Natural killer cell (primary cell): ENCODE data around the gene AZU1. TPM values are rescaled to one million over a fixed set of nuclear protein-coding genes. Genes with fewer than 3 reads are reported as not detected.
"Not testable (repeated sequence)": the region's sequence is repeated elsewhere in the genome, so short reads cannot be mapped to it uniquely, and the experiment has no call there.

Experiments
- ATAC-seq, 3 donors: fragments of 150-1000 bp in 2 of 3; fragments of 200-7000 bp in 1 of 3; cut with Tn5 transposase; 1 replicate in 1 of 3; 2 replicates in 2 of 3; pipeline ENCODE4 v1.10.0; 2021; ENCODE audit warnings: mild to moderate bottlenecking in 2 of 3, moderate library complexity in 2 of 3
- DNase-seq, 2 donors: peaks; one replicate each; pipeline versions ENCODE4 v3.0.0 to v3.0.0-alpha.2; 2013 to 2021; ENCODE audit warnings: mixed read lengths in 1 of 2
- H3K27ac ChIP-seq: one replicate; pipeline ENCODE4 v1.5.1; 2013; ENCODE audit warnings: mild to moderate bottlenecking, low read length
- H3K27me3 ChIP-seq: one replicate; pipeline ENCODE4 v1.6.1; 2013; ENCODE audit warnings: low read length; ENCODE audit not compliant: control insufficient read depth, insufficient read depth
- H3K36me3 ChIP-seq: one replicate; pipeline ENCODE4 v1.6.1; 2013; ENCODE audit warnings: low read length; ENCODE audit not compliant: control insufficient read depth, insufficient read depth
- H3K4me1 ChIP-seq: one replicate; pipeline ENCODE4 v1.6.1; 2013; ENCODE audit warnings: low read length; ENCODE audit not compliant: control insufficient read depth, insufficient read depth
- H3K4me3 ChIP-seq: one replicate; pipeline ENCODE4 v1.5.1; 2013; ENCODE audit warnings: low read length
- H3K9me3 ChIP-seq: one replicate; pipeline ENCODE4 v1.6.1; 2013; ENCODE audit warnings: low read length; ENCODE audit not compliant: control insufficient read depth, insufficient read depth
- H3K27ac Mint-ChIP-seq, 2 donors: one replicate each; pipeline ENCODE4 v1.8.0; 2022; ENCODE audit warnings: mild to moderate bottlenecking in 2 of 2, mixed read lengths in 2 of 2, moderate library complexity in 1 of 2
- H3K27me3 Mint-ChIP-seq, 2 donors: one replicate each; pipeline ENCODE4 v1.8.0; 2022; ENCODE audit warnings: low read depth in 2 of 2, mixed read lengths in 2 of 2
- H3K36me3 Mint-ChIP-seq: one replicate; pipeline ENCODE4 v1.8.0; 2022; ENCODE audit warnings: mixed read lengths
- H3K4me1 Mint-ChIP-seq, 2 donors: one replicate each; pipeline ENCODE4 v1.8.0; 2022; ENCODE audit warnings: mixed read lengths in 2 of 2
- H3K4me3 Mint-ChIP-seq: one replicate; pipeline ENCODE4 v1.8.0; 2022; ENCODE audit warnings: mild to moderate bottlenecking, moderate library complexity, mixed read lengths
- H3K9me3 Mint-ChIP-seq, 2 donors: one replicate each; pipeline ENCODE4 v1.8.0; 2022; ENCODE audit warnings: mixed read lengths in 2 of 2
- WGBS: methylation state at CpG from one replicate; pipeline ENCODE4 v1.1.7; 2013; ENCODE audit warnings: missing lambda C conversion rate; ENCODE audit not compliant: insufficient coverage; 5-methylcytosine and 5-hydroxymethylcytosine counted together
- intact Hi-C: fragments of 100-400 bp; cut with micrococcal nuclease; formaldehyde crosslinking; loops from one replicate; pipeline ENCODE4 v1.14.2; 2022
- total RNA-seq, 4 donors: library from RNA; stranded (reverse); fragments of 120-200 nt in 1 of 4; gene quantifications; one replicate each; pipeline versions ENCODE4 v1.2.3 to v1.2.4, GENCODE V29; 2013 to 2022
- TF ChIP-seq, protein P1 (sequence below): fragments of 200-600 bp; IDR thresholded peaks from one replicate; pipeline ENCODE4 v1.8.0; 2022; ENCODE audit warnings: antibody characterized with exemption

The AZU1 gene
- total RNA-seq, 3 donors from 2014 or later (not counting 1 experiment from before 2014, with no cell fraction given) = 0.87 to 2.5 (median 1.8) TPM

DNA sequence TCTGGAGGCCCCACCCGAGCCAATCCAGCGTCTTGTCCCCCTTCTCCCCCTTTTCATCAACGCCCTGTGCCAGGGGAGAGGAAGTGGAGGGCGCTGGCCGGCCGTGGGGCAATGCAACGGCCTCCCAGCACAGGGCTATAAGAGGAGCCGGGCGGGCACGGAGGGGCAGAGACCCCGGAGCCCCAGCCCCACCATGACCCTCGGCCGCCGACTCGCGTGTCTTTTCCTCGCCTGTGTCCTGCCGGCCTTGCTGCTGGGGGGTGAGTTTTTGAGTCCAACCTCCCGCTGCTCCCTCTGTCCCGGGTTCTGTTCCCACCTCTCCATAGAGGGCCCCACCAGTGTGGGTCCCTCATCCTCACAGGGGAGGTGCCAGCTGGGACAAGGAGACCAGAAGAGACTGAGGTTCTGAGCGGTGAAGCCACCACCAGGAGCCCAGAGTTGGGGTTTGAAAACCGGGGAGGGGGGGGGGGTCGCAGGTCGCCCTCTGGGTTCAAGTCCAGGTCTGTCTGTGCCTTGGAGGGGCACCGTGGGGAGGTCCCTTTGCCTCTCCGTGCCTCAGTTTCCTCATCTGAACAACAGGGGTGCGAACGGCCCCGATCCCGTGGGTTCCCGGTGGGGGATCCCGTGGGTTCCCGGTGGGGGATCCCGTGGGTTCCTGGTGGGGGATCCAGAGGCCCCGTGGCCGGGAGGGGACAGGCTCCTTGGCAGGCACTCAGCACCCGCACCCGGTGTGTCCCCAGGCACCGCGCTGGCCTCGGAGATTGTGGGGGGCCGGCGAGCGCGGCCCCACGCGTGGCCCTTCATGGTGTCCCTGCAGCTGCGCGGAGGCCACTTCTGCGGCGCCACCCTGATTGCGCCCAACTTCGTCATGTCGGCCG is 24.7 kb downstream of the AZU1 start, which contains the start of gene ELANE:
TSS of gene ELANE (plus strand) at position 168 of the 878 bp plus-strand sequence. CDS start at position 194, 26 bp downstream.
- Histone ChIP-seq H3K4me1 (no peaks in the 10 kb centered on the region), H3K9me3 (no peaks in the 10 kb centered on the region), H3K4me3 (no peak within 1 kb of the TSS), H3K27ac (no peak within 1 kb of the TSS), H3K36me3 (no peaks in the 10 kb centered on the region), H3K27me3 (peaks cover 4% of the 10 kb centered on the region)
- TF ChIP-seq, protein P1, sequence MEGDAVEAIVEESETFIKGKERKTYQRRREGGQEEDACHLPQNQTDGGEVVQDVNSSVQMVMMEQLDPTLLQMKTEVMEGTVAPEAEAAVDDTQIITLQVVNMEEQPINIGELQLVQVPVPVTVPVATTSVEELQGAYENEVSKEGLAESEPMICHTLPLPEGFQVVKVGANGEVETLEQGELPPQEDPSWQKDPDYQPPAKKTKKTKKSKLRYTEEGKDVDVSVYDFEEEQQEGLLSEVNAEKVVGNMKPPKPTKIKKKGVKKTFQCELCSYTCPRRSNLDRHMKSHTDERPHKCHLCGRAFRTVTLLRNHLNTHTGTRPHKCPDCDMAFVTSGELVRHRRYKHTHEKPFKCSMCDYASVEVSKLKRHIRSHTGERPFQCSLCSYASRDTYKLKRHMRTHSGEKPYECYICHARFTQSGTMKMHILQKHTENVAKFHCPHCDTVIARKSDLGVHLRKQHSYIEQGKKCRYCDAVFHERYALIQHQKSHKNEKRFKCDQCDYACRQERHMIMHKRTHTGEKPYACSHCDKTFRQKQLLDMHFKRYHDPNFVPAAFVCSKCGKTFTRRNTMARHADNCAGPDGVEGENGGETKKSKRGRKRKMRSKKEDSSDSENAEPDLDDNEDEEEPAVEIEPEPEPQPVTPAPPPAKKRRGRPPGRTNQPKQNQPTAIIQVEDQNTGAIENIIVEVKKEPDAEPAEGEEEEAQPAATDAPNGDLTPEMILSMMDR = no peak
- ATAC-seq = no peak
- H3K4me3 Mint-ChIP-seq = no peak within 1 kb of the TSS
- no peaks in the 10 kb centered on the region for H3K9me3 Mint-ChIP-seq
- H3K36me3 Mint-ChIP-seq = no peaks in the 10 kb centered on the region
- H3K4me1 Mint-ChIP-seq = no peaks in the 10 kb centered on the region
- H3K27me3 Mint-ChIP-seq = peaks cover 0 to 6% of the 10 kb centered on the region in 2 donors
- DNase-seq = no peak
- intact Hi-C loops = no loop called here
- H3K27ac Mint-ChIP-seq = no peak within 1 kb of the TSS
- WGBS = 64% methylated on average over 52 of the region's 55 CpGs

DNA sequence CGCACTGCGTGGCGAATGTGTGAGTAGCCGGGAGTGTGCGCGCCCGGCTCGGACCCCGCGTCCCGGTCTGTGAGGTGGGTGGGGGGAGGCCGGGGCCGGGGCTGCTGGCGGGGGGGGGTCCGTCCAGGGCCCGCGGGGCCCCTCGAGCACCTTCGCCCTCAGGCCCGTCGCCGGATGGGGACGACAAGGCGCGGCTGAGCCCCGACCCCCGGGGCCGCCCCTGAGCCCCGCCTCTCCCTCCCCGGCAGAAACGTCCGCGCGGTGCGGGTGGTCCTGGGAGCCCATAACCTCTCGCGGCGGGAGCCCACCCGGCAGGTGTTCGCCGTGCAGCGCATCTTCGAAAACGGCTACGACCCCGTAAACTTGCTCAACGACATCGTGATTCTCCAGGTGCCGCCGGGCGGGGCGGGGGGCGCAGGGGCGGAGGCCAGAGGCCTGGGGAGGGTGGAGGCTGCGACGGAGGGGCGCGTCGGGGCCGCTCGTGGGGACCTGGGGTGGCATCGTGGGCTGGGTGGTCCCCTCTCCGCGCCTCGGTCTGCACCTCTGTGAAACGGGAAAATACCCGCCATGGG is 25.5 kb downstream of the AZU1 start:
- Histone ChIP-seq H3K36me3 (no peaks in the 10 kb centered on the region), H3K27ac (no peak overlapping the region), H3K4me3 (no peak overlapping the region), H3K4me1 (no peaks in the 10 kb centered on the region), H3K9me3 (no peaks in the 10 kb centered on the region), H3K27me3 (peaks cover 4% of the 10 kb centered on the region)
- no peak for ATAC-seq
- Mint-ChIP-seq H3K4me3 (no peak overlapping the region), H3K27me3 (peaks cover 0 to 11% of the 10 kb centered on the region in 2 donors), H3K4me1 (peaks cover 0 to 4% of the 10 kb centered on the region in 2 donors), H3K27ac (no peak overlapping the region), H3K36me3 (no peaks in the 10 kb centered on the region), H3K9me3 (no peaks in the 10 kb centered on the region)
- WGBS = 43% methylated on average over 61 of the region's 67 CpGs
- intact Hi-C loops = no loop called here
- TF ChIP-seq, protein P1 = no peak
- DNase-seq = no peak

DNA sequence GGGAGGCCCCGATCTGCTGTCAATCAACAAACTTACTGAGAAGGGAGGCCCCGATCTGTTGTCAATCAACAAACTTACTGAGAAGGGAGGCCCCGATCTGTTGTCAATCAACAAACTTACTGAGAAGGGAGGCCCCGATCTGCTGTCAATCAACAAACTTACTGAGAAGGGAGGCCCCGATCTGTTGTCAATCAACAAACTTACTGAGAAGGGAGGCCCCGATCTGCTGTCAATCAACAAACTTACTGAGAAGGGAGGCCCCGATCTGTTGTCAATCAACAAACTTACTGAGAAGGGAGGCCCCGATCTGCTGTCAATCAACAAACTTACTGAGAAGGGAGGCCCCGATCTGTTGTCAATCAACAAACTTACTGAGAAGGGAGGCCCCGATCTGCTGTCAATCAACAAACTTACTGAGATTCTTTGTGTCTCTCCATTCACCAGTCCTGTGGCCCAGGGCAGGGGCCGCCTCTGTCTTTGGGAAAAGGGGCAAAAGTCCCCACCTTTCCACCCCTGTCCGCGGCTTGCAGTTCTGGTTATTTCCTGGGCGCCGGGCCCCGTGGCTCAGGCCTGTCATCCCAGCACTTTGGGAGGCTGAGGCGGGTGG is 26.1 kb downstream of the AZU1 start:
- H3K4me3 ChIP-seq = not testable (repeated sequence)

DNA sequence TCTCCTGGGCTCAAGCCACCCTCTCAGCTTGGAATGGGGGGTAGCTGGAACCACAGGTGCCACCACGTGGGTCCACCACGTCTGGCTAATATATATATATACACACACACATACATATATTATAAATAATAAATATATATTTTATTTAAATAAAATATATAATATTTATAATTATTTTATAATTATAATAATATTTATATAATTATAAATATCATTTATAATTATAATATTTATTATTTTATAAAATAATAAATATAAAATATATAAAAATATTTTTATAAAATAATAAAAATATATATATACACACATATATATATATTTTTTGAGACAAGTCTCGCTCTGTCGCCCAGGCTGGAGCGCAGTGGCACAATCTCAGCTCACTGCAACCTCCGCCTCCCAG is 26.9 kb downstream of the AZU1 start:
- Histone ChIP-seq H3K36me3 (no peaks in the 10 kb centered on the region), H3K27me3 (peaks cover 6% of the 10 kb centered on the region), H3K9me3 (no peaks in the 10 kb centered on the region), H3K4me1 (peaks cover 3% of the 10 kb centered on the region), H3K4me3 (no peak overlapping the region), H3K27ac (no peak overlapping the region)
- H3K4me1 Mint-ChIP-seq = peaks cover 0 to 4% of the 10 kb centered on the region in 2 donors
- intact Hi-C loops = no loop called here
- no peak overlapping the region for H3K27ac Mint-ChIP-seq
- WGBS = 100% methylated on average over 4 of the region's 6 CpGs
- DNase-seq (no peak), ATAC-seq (no peak)
- H3K9me3 Mint-ChIP-seq = no peaks in the 10 kb centered on the region
- TF ChIP-seq, protein P1 = no peak
- H3K36me3 Mint-ChIP-seq = no peaks in the 10 kb centered on the region
- peaks cover 7 to 11% of the 10 kb centered on the region in 2 donors for H3K27me3 Mint-ChIP-seq
- no peak overlapping the region for H3K4me3 Mint-ChIP-seq

More for the DNA sequence above, 26.1 kb downstream of the AZU1 start:
- H3K9me3 ChIP-seq, H3K27ac ChIP-seq, ATAC-seq, H3K9me3 Mint-ChIP-seq, intact Hi-C loops, H3K27me3 ChIP-seq, H3K4me3 Mint-ChIP-seq, DNase-seq, H3K4me1 Mint-ChIP-seq, H3K36me3 ChIP-seq, H3K36me3 Mint-ChIP-seq, H3K4me1 ChIP-seq, H3K27ac Mint-ChIP-seq: not testable (repeated sequence)
- WGBS = 85% methylated on average over 9 of the region's 17 CpGs
- H3K27me3 Mint-ChIP-seq = peaks cover 4 to 16% of the 10 kb centered on the region in 2 donors
